MM.1S (cell line): ENCODE measurements around the gene TMEM108.
A peak's percentile ranks its signal among the peaks of the same experiment; 100 is the strongest.

Source experiments
- DNase-seq: peaks from one replicate; pipeline ENCODE4 v3.0.0-alpha.2; 2015
- H2AFZ ChIP-seq: fragments of 300-600 bp; sonication (generic); 2 replicates; pipeline ENCODE4 v1.6.0; 2016; ENCODE audit warnings: antibody characterized with exemption, low read length
- H3F3A ChIP-seq: fragments of 300-600 bp; sonication (generic); 2 replicates; pipeline ENCODE4 v1.6.1; 2016; ENCODE audit warnings: mild to moderate bottlenecking, antibody characterized with exemption, low read length, moderate library complexity, mixed read lengths; ENCODE audit not compliant: insufficient read depth
- H3K27ac ChIP-seq: fragments of 300-600 bp; sonication (generic); 2 replicates; pipeline ENCODE4 v1.5.1; 2016; ENCODE audit warnings: mild to moderate bottlenecking, low read length
- H3K27me3 ChIP-seq: fragments of 300-600 bp; sonication (generic); replicated peaks from 2 replicates; pipeline ENCODE4 v1.6.0; 2016; ENCODE audit warnings: low read length; ENCODE audit not compliant: insufficient read depth
- H3K36me3 ChIP-seq: fragments of 300-600 bp; sonication (generic); replicated peaks from 2 replicates; pipeline ENCODE4 v1.6.1; 2016; ENCODE audit warnings: mild to moderate bottlenecking, low read length, mixed read lengths; ENCODE audit not compliant: insufficient read depth
- H3K4me1 ChIP-seq: fragments of 300-600 bp; sonication (generic); 2 replicates; pipeline ENCODE4 v1.6.1; 2016; ENCODE audit warnings: low read length, mixed read lengths
- H3K4me2 ChIP-seq: fragments of 300-600 bp; sonication (generic); 2 replicates; pipeline ENCODE4 v1.6.0; 2016; ENCODE audit warnings: low read depth, low read length
- H3K4me3 ChIP-seq: fragments of 300-600 bp; sonication (generic); 2 replicates; pipeline ENCODE4 v1.5.1; 2016; ENCODE audit warnings: low read length, mixed read lengths
- H3K79me2 ChIP-seq: fragments of 300-600 bp; sonication (generic); 2 replicates; pipeline ENCODE4 v1.6.1; 2016; ENCODE audit warnings: mixed run types, low read length, mixed read lengths
- H3K9ac ChIP-seq: fragments of 300-600 bp; sonication (generic); 2 replicates; pipeline ENCODE4 v1.6.1; 2016; ENCODE audit warnings: low read length, mixed read lengths
- H3K9me2 ChIP-seq: fragments of 300-600 bp; sonication (generic); replicated peaks from 2 replicates; pipeline ENCODE4 v1.6.1; 2016; ENCODE audit warnings: mild to moderate bottlenecking, low read length, mixed read lengths; ENCODE audit not compliant: insufficient read depth
- H3K9me3 ChIP-seq: fragments of 300-600 bp; sonication (generic); replicated peaks from 2 replicates; pipeline ENCODE4 v1.6.1; 2016; ENCODE audit warnings: mild to moderate bottlenecking, low read length, mixed read lengths; ENCODE audit not compliant: insufficient read depth
- H4K20me1 ChIP-seq: fragments of 300-600 bp; sonication (generic); 2 replicates; pipeline ENCODE4 v1.6.1; 2016; ENCODE audit warnings: mild to moderate bottlenecking, low read length, moderate library complexity, mixed read lengths; ENCODE audit not compliant: insufficient read depth
- CTCF ChIP-seq: fragments of 300-600 bp; sonication (generic); IDR thresholded peaks from 2 replicates; pipeline ENCODE4 v1.5.1; 2016; ENCODE audit warnings: antibody characterized with exemption, low read length, mixed read lengths
- EZH2 ChIP-seq: fragments of 300-600 bp; sonication (generic); optimal IDR thresholded peaks from 2 replicates; pipeline ENCODE3; 2017; ENCODE audit warnings: low read depth, mild to moderate bottlenecking, antibody characterized with exemption, low read length, mixed read lengths
- EZH2phosphoT487 ChIP-seq: fragments of 300-600 bp; sonication (generic); IDR thresholded peaks from 2 replicates; pipeline ENCODE4 v1.6.1; 2018; ENCODE audit warnings: antibody characterized with exemption, low read length

The TMEM108 gene

GRCh38 chr3:133157716-133158115 lies 119.5 kb downstream of the TMEM108 start:
- H3K4me1 ChIP-seq, result peaks cover 12% of the 10 kb centered on the region; the same call in 1 of the 2 replicates
- no peaks in the 10 kb centered on the region for H3K27me3 ChIP-seq
- no peaks in the 10 kb centered on the region for H3K9me2 ChIP-seq
- no peak for DNase-seq
- no peak overlapping the region for H3K27ac ChIP-seq
- no peak overlapping the region for H3K9ac ChIP-seq
- no peak for TF ChIP-seq CTCF
- no peak overlapping the region for H3K4me2 ChIP-seq
- no peak overlapping the region for H3K4me3 ChIP-seq
- no peaks in the 10 kb centered on the region for H3K9me3 ChIP-seq
- H4K20me1 ChIP-seq, result no peaks in the 10 kb centered on the region
- H3F3A ChIP-seq, result no peaks in the 10 kb centered on the region
- no peak overlapping the region for H2AFZ ChIP-seq
- no peaks in the 10 kb centered on the region for H3K79me2 ChIP-seq
- H3K36me3 ChIP-seq, result no peaks in the 10 kb centered on the region

GRCh38 chr3:133158686-133159085 lies 120.5 kb downstream of the TMEM108 start:
- no peak for TF ChIP-seq EZH2phosphoT487
- no peak for TF ChIP-seq EZH2
- TF ChIP-seq CTCF, result no peak
- Histone ChIP-seq H3K79me2 (no peaks in the 10 kb centered on the region), H3K36me3 (no peaks in the 10 kb centered on the region), H3K9ac (no peak overlapping the region), H3K4me2 (no peak overlapping the region), H3K4me3 (no peak overlapping the region), H3K9me2 (no peaks in the 10 kb centered on the region), H3K27me3 (no peaks in the 10 kb centered on the region), H3F3A (no peaks in the 10 kb centered on the region), H3K27ac (no peak overlapping the region), H3K4me1 (peaks cover 6% of the 10 kb centered on the region; the same call in 1 of the 2 replicates), H2AFZ (no peak overlapping the region), H3K9me3 (no peaks in the 10 kb centered on the region), H4K20me1 (no peaks in the 10 kb centered on the region)
- no peak for DNase-seq

GRCh38 chr3:133159498-133160475 lies 121.6 kb downstream of the TMEM108 start:
- H3K27me3 ChIP-seq, result no peaks in the 10 kb centered on the region
- H3F3A ChIP-seq, result no peaks in the 10 kb centered on the region
- H4K20me1 ChIP-seq, result no peaks in the 10 kb centered on the region
- peak overlapping the region; percentile 23; the same call in 1 of the 2 replicates for H3K4me2 ChIP-seq
- peak; percentile 3 for DNase-seq
- no peaks in the 10 kb centered on the region for H3K79me2 ChIP-seq
- no peaks in the 10 kb centered on the region for H3K36me3 ChIP-seq
- no peak for TF ChIP-seq CTCF
- no peak for TF ChIP-seq EZH2phosphoT487
- no peak for TF ChIP-seq EZH2
- no peak overlapping the region for H2AFZ ChIP-seq
- no peaks in the 10 kb centered on the region for H3K9me2 ChIP-seq
- no peaks in the 10 kb centered on the region for H3K9me3 ChIP-seq
- H3K27ac ChIP-seq, result no peak overlapping the region
- peaks cover 6% of the 10 kb centered on the region; the same call in 1 of the 2 replicates for H3K4me1 ChIP-seq
- H3K4me3 ChIP-seq, result no peak overlapping the region
- no peak overlapping the region for H3K9ac ChIP-seq
